Body of pancreas (tissue), 4 donors: ENCODE data around the gene PGF. TPM values are rescaled to one million over a fixed set of nuclear protein-coding genes. Genes with fewer than 3 reads are reported as not detected.

Experiments
- ATAC-seq: fragments of 150-250 bp; one replicate; pipeline ENCODE4 v1.9.1; 2016
- DNase-seq, 4 donors: peaks; one replicate each; pipeline ENCODE4 v3.0.0-alpha.2; 2019
- H3K27ac ChIP-seq, 4 donors: fragments of 200-600 bp; sonication (generic); 1 replicate in 3 of 4; 2 replicates in 1 of 4; pipeline versions ENCODE4 v1.5.1 to v1.6.1; 2016 to 2019; ENCODE audit warnings: mild to moderate bottlenecking in 1 of 4, mixed read lengths in 1 of 4, moderate library complexity in 1 of 4
- H3K27me3 ChIP-seq, 2 donors: fragments of 200-600 bp; sonication (generic); one replicate each; pipeline ENCODE4 v1.6.0; 2016; ENCODE audit warnings: mild to moderate bottlenecking in 1 of 2
- H3K36me3 ChIP-seq, 2 donors: fragments of 200-600 bp; sonication (generic); replicated peaks in 1 of 2; 2 replicates each; pipeline ENCODE4 v1.5.1; 2016; ENCODE audit warnings: low read depth in 2 of 2; ENCODE audit not compliant: insufficient read depth in 1 of 2
- H3K4me1 ChIP-seq: fragments of 200-600 bp; sonication (generic); one replicate; pipeline ENCODE4 v1.6.0; 2016
- H3K4me3 ChIP-seq, 2 donors: fragments of 200-600 bp; sonication (generic); 1 replicate in 1 of 2; 2 replicates in 1 of 2; pipeline ENCODE4 v1.5.1; 2016 to 2019
- H3K9me3 ChIP-seq, 3 donors: fragments of 200-600 bp; sonication (generic); 1 replicate in 2 of 3; 2 replicates in 1 of 3; pipeline ENCODE4 v1.5.1; 2016
- POLR2A ChIP-seq, 3 donors: fragments of 450-650 bp; IDR thresholded peaks; one replicate each; pipeline ENCODE4 v1.6.1; 2016; ENCODE audit warnings: antibody characterized with exemption in 3 of 3, mild to moderate bottlenecking in 2 of 3
- WGBS, 2 donors: methylation state at CpG; one replicate each; pipeline ENCODE4 v1.1.5; 2017; 5-methylcytosine and 5-hydroxymethylcytosine counted together
- intact Hi-C: fragments of 100-400 bp; cut with DNase I; formaldehyde crosslinking; loops from one replicate; pipeline ENCODE4 v1.15.1; 2023
- total RNA-seq, 2 donors: library from RNA; depleted of rRNA; stranded (reverse); fragments of >200 nt; gene quantifications; one replicate each; pipeline ENCODE4 v1.1.0, GENCODE V29; 2016
- TF ChIP-seq, protein P1 (sequence below), 7 experiments: fragments of 450-650 bp in 4 of 7; fragments of 200-600 bp in 3 of 7; sonication (generic) in 3 of 7; IDR thresholded peaks; one replicate each; pipeline ENCODE4 v1.5.1; 2016 to 2019; ENCODE audit warnings: antibody characterized with exemption in 7 of 7

The PGF gene
- total RNA-seq, 2 donors from 2014 or later = 2.3 to 6.6 TPM

DNA sequence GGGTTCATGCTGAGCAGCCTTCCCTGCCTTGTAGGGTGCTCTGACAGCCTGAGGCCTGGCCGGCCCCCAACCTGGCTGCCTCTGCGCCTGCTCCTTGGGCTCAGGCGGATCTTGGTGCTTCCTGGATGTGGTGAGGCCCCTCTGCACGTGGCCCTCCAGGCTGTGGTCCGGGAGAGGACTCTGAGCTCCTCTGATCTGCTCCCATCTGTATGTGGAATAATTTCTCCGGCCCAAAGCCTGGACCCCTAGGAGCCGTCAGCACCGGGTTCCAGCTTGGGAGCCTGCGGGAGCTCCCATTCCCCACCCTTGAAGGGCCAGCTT is 26.0 kb upstream of the PGF start:
- Histone ChIP-seq H3K27me3 (no peaks in the 10 kb centered on the region), H3K27ac (no peak overlapping the region), H3K36me3 (no peaks in the 10 kb centered on the region), H3K4me1 (no peaks in the 10 kb centered on the region), H3K4me3 (no peak overlapping the region), H3K9me3 (no peaks in the 10 kb centered on the region)
- TF ChIP-seq, protein P1, sequence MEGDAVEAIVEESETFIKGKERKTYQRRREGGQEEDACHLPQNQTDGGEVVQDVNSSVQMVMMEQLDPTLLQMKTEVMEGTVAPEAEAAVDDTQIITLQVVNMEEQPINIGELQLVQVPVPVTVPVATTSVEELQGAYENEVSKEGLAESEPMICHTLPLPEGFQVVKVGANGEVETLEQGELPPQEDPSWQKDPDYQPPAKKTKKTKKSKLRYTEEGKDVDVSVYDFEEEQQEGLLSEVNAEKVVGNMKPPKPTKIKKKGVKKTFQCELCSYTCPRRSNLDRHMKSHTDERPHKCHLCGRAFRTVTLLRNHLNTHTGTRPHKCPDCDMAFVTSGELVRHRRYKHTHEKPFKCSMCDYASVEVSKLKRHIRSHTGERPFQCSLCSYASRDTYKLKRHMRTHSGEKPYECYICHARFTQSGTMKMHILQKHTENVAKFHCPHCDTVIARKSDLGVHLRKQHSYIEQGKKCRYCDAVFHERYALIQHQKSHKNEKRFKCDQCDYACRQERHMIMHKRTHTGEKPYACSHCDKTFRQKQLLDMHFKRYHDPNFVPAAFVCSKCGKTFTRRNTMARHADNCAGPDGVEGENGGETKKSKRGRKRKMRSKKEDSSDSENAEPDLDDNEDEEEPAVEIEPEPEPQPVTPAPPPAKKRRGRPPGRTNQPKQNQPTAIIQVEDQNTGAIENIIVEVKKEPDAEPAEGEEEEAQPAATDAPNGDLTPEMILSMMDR (IDR thresholded peaks at IDR 0.05) = no peak
- no peak for TF ChIP-seq POLR2A (IDR thresholded peaks at IDR 0.05)
- no peak for DNase-seq
- ATAC-seq = no peak
- intact Hi-C loops = no loop called here
- WGBS, 2 donors = 81% methylated on average over 9 of the region's 9 CpGs

DNA sequence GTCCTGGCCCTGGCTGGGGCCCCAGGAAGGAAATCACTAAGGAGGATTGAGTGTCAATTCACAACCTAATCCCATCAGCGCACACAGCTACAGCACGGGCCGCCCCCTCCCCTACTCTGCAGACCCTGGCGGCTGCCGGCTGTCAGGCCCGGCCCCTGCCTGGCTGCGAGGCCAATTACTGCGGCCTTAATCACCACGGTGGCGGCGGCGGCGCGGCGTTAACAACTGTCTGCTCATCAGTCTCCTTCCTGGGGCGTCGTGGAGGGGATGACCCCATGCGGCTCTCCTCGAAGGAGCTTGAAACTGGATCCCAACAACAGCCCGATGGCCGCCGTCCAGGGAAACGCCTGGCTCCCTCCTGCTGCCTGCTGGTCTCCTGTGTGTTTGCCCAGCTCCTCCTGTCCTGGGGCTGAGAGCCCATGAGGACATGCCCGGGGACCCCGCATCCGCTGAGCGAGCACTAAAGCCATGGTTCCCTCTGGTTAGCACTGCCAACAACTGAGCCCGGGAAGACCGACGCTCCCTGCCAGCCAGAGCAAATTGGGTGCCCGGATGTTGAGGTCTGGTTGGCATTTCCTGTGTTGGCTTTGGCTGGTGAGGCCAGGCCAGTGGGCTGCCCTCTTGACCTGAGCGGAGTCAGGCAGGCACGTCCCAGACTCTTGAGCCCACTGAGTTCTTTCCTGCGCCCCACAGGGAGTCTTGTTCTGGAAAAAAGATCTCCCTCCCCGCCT is 25.5 kb upstream of the PGF start:
- Histone ChIP-seq H3K27me3 (no peaks in the 10 kb centered on the region), H3K36me3 (no peaks in the 10 kb centered on the region), H3K4me1 (no peaks in the 10 kb centered on the region), H3K4me3 (no peak overlapping the region), H3K9me3 (no peaks in the 10 kb centered on the region), H3K27ac (no peak overlapping the region)
- no peak for ATAC-seq
- intact Hi-C loops = no loop called here
- 61 to 72% methylated on average over 15 to 35 of the region's 35 CpGs for WGBS, 2 donors
- TF ChIP-seq, protein P1 (IDR thresholded peaks at IDR 0.05) = no peak
- TF ChIP-seq POLR2A (IDR thresholded peaks at IDR 0.05) = no peak
- no peak for DNase-seq

DNA sequence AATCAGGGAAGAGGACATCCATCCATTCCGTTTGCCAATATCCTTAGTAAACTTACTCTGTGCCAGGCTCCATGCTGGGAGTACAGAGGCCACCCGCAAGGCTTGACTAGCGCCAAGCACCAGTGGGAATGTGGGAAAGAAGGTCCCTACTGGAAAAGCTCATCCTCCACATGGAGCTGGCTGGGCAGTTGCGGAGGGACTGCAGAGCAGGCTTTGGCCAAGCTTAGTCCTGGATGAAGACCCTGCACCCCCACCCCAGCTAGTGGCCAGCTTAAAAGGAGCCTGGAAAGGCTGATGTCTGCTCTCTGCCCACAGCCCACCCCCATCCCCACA is 25.0 kb upstream of the PGF start:
- no peak for DNase-seq
- intact Hi-C loops = no loop called here
- 86 to 88% methylated on average over 4 of the region's 4 CpGs for WGBS, 2 donors

DNA sequence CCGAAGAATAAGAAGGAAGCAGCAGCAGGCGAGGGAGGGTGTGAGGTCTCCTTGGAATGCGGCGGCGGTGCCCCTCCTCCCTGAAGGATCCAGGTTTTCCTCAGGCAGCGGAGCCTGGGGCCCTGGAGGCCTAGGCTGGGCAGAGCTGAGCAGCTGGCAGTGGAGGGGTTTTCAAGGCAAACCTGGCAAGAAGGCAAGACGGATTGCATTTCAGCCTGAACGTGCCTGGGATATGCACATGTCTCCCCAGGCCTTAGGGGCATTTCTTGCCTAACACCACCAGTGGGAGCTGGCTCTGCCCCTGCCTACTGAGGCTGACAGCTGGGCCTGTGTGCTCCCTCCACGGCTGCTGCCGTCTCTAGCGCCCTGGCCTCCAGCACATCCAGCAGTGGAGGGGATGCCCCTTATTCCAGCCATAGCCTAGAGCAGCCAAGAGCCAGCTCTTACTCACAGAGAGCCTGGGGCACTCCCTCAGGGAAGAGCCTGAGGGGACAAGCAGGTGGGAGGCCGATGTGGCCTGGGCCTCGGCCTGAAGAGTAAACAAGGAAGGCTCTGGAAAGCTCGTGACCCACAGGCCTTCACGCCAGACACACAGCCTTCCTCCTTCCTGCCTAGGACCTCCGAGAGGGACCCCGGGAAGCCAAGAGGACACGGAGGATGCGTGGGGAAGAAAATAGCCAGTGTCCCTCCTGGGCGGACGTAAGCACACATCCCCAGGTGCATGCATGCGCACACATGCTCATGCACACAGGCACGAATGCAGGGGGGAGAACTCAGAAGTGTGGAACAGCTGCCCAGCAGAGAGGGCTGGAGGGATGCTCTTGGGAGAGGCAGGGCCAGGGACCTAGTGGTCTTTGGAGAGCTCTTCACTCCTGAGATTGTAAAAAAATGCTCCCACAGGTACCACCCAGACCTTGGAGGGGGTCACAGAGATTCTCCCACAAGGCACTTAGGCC is 24.3 kb upstream of the PGF start:
- ATAC-seq (no peak), DNase-seq (no peak)
- no peak for TF ChIP-seq POLR2A (IDR thresholded peaks at IDR 0.05)
- TF ChIP-seq, protein P1 (IDR thresholded peaks at IDR 0.05) = no peak
- intact Hi-C loops = no loop called here
- no peaks in the 10 kb centered on the region for H3K4me1 ChIP-seq
- no peaks in the 10 kb centered on the region for H3K27me3 ChIP-seq
- H3K36me3 ChIP-seq = no peaks in the 10 kb centered on the region
- WGBS, 2 donors = 77 to 79% methylated on average over 18 to 23 of the region's 23 CpGs
- H3K9me3 ChIP-seq = no peaks in the 10 kb centered on the region
- H3K4me3 ChIP-seq = no peak overlapping the region
- H3K27ac ChIP-seq = no peak overlapping the region

More for the DNA sequence above, 25.0 kb upstream of the PGF start:
- no peaks in the 10 kb centered on the region for H3K27me3 ChIP-seq
- TF ChIP-seq, protein P1 (IDR thresholded peaks at IDR 0.05) = no peak
- no peak for TF ChIP-seq POLR2A (IDR thresholded peaks at IDR 0.05)
- H3K36me3 ChIP-seq = no peaks in the 10 kb centered on the region
- H3K9me3 ChIP-seq = no peaks in the 10 kb centered on the region
- no peak overlapping the region for H3K27ac ChIP-seq
- H3K4me3 ChIP-seq = no peak overlapping the region
- no peaks in the 10 kb centered on the region for H3K4me1 ChIP-seq
- ATAC-seq = no peak
